Measurements from ENCODE around the gene KLHL21. TPM values are rescaled to one million over a fixed set of nuclear protein-coding genes. Genes with fewer than 3 reads are reported as not detected.

KLHL21 gene
- total RNA-seq, 2 donors from 2014 or later: 9.4 TPM

DNA sequence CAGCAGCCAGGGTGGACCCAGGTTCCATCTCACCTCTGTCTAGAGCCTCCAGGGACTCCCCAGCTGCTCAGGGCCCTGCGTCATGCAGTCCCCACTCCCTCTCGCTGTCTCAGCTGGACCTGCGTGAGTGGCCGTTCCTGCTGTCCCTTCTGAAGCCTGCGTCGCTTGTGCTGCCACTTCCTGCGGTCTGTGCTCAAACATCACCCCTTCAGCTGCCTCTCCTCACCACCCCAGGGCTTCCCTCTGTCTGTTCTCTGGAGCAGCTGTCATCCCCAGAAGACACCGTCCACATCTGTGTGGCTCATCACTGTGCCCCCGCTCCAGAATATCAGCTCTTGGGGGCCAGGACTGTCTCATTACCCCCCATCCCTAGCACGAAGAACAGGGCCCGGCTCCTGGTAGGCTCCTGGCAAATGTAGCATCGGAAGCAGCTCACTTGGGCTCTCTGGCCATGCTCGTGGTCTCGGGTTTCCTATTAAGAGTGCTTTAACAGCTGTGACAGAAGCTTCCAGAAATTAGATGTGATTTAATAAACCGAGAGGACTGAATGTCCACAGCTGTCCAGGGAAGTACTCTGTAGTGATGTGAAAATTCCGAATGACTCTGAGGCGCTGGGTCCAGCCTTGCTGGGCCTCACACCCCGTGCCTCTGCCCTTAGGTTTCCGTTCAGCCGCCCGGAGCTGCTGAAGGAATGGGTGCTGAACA lies 25.3 kb upstream of the KLHL21 start:
- H3K36me3 ChIP-seq: no peaks in the 10 kb centered on the region
- no peaks in the 10 kb centered on the region for H3K9me3 ChIP-seq
- peaks cover 11% of the 10 kb centered on the region for H3K4me1 ChIP-seq
- TF ChIP-seq, protein P1, sequence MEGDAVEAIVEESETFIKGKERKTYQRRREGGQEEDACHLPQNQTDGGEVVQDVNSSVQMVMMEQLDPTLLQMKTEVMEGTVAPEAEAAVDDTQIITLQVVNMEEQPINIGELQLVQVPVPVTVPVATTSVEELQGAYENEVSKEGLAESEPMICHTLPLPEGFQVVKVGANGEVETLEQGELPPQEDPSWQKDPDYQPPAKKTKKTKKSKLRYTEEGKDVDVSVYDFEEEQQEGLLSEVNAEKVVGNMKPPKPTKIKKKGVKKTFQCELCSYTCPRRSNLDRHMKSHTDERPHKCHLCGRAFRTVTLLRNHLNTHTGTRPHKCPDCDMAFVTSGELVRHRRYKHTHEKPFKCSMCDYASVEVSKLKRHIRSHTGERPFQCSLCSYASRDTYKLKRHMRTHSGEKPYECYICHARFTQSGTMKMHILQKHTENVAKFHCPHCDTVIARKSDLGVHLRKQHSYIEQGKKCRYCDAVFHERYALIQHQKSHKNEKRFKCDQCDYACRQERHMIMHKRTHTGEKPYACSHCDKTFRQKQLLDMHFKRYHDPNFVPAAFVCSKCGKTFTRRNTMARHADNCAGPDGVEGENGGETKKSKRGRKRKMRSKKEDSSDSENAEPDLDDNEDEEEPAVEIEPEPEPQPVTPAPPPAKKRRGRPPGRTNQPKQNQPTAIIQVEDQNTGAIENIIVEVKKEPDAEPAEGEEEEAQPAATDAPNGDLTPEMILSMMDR (IDR thresholded peaks at IDR 0.05): no peak
- no peak overlapping the region for H3K4me3 ChIP-seq
- intact Hi-C loops (cut with DNase I): no loop called here
- no peak for DNase-seq
- no peak overlapping the region for H3K9ac ChIP-seq (ENCODE audit: low read depth in 2 of 2, low read length in 2 of 2)
- no peaks in the 10 kb centered on the region for H3K27me3 ChIP-seq
- no peak overlapping the region for H3K27ac ChIP-seq

DNA sequence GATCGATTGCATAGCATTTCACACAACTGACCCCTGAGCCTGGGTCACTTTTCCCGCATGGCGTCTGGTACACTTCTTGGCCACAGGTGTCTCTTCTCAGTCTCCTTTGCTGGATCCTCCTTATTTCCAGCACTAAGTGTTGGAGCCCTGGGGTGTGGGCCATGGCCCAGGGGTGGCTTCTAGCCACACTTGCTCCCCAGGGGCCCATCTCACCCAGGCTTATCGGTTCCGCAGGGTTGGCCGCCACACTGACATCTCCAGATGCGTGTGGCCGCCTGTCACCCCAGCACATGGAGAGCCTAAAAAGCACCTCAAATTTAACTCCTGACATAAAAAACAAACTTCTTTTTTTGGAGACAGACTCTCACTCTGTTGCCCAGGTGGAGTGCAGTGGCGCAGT lies 24.4 kb upstream of the KLHL21 start:
- Histone ChIP-seq H3K4me1 (peaks cover 11% of the 10 kb centered on the region), H3K27me3 (no peaks in the 10 kb centered on the region), H3K36me3 (no peaks in the 10 kb centered on the region), H3K9ac (ENCODE audit: low read depth in 2 of 2, low read length in 2 of 2) (no peak overlapping the region), H3K27ac (no peak overlapping the region), H3K9me3 (no peaks in the 10 kb centered on the region), H3K4me3 (no peak overlapping the region)
- DNase-seq: no peak
- intact Hi-C loops (cut with DNase I): no loop called here
- TF ChIP-seq, protein P1 (IDR thresholded peaks at IDR 0.05): no peak

DNA sequence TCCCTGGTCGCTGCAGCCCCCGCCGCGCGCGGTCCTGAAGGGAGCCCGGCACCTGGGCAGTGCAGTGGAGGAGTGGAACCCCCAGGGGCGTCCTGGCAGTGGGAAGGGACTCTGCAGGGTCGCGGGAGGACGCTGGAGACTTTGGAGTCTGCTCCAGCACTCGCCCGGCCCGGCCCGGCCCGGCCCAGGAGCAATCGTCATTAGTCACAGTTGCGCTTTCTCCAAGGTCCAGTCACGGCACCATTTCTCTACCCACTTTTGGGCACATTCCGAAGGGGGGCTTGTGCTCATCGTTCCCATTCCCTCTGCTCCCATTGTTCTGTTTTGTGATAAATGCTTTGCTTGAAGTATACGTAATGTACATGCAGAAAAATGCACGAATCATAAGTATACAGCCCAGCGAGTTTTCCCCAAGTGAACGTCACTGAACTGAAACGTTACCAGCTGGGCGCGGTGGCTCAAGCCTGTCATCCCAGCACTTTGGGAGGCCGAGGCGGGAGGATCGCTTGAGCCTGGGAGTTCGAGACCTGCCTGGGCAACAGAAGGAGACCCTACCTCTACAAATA lies 23.0 kb upstream of the KLHL21 start:
- peak; percentile 44 for DNase-seq
- peaks cover 11% of the 10 kb centered on the region for H3K4me1 ChIP-seq
- intact Hi-C loops (cut with DNase I): no loop called here

DNA sequence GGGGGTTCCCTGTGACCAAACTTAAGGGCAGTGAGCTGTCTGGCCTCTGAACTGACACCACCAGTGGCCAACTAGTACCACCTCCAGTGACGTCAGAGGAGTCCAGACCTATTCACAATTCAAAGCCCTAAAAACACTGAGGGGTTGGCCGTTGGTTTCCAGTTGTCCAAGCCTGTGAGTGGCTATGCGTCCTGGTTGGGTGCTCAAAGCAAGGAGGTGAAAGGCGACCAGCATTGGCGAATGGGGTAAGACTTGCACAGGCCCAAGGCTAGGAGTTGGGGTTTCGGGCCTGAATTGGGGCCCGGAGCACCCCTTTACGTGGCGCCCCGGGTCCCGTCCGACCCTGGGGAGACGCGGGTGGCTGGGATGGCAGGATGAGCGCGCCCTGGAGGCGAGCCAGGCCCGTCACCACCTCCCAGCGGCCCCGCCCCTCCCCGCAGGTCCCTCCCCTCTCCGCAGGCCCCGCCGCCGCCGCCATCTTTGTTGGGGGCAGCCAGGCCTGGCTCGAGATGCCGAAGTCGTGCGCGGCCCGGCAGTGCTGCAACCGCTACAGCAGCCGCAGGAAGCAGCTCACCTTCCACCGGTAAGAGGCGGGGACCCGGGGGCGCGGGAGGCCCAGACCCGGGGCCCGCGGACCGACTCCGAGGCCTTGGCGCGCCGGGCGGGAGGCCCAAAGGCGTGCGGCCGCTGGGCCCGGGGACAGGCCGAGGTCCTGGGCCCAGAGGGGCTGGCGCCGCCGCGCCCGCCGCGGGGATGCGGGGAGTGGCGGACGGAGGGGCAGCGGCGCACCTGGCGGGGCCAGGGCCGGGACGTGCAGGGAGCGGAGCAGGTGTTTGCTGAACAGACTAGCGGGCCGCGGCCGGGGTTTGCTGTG lies 22.3 kb upstream of the KLHL21 start, which contains the start of gene THAP3:
THAP3 (plus strand) TSS at position 159 of the 874 bp plus-strand sequence; CDS start at position 510, 351 bp downstream.
- Histone ChIP-seq H3K27me3 (no peaks in the 10 kb centered on the region), H3K4me1 (peaks cover 11% of the 10 kb centered on the region), H3K4me3 (peak within 1 kb of the TSS; percentile 83), H3K9me3 (no peaks in the 10 kb centered on the region), H3K36me3 (no peaks in the 10 kb centered on the region), H3K9ac (ENCODE audit: low read depth in 2 of 2, low read length in 2 of 2) (peak within 1 kb of the TSS; percentile 81 to 84), H3K27ac (peak within 1 kb of the TSS; percentile 72)
- TF ChIP-seq, protein P1 (IDR thresholded peaks at IDR 0.05): no peak
- DNase-seq: peak; percentile 92
- intact Hi-C loops (cut with DNase I): no loop called here

More for the DNA sequence above, 23.0 kb upstream of the KLHL21 start:
- peak overlapping the region; percentile 81 to 84 for H3K9ac ChIP-seq (ENCODE audit: low read depth in 2 of 2, low read length in 2 of 2)
- H3K9me3 ChIP-seq: no peaks in the 10 kb centered on the region
- H3K36me3 ChIP-seq: no peaks in the 10 kb centered on the region
- H3K27ac ChIP-seq: peak overlapping the region; percentile 72
- H3K27me3 ChIP-seq: no peaks in the 10 kb centered on the region
- H3K4me3 ChIP-seq: peak overlapping the region; percentile 83
- TF ChIP-seq, protein P1 (IDR thresholded peaks at IDR 0.05): no peak

DNA sequence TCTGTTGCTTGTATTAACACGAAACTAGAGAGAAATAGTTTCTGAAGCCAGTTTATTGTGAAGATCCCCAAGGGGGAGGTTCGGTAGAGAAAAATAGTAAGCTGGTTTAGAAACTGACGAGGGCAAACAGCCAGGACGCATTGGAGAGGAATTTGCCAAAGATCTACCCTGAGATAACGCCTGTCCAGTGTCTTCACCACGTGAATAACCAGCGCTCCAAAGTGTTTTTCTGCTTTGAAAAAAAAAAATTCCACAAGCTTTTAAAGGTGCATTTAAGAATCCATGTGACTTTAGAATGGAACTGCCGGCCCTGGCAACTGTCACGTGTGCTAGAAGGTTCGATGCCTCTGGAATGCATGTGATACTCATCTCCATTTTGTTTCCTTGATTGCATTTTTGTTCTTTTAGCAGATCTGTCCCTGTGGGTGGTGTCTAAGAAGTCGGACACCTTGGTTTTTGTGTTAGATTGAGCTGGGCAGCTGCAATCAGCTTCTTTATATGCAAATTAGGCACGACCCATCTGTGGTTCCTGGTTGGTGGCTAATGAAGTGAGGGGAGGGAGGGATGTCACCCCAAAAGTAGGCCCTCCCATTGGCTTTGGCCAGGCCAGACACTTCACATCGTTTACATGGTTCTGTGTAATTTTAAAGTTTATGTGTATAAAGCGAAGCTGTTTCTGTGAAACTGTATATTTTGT lies 20.7 kb upstream of the KLHL21 start:
- TF ChIP-seq, protein P1 (IDR thresholded peaks at IDR 0.05): no peak
- H3K4me1 ChIP-seq: peaks cover 11% of the 10 kb centered on the region
- no peaks in the 10 kb centered on the region for H3K9me3 ChIP-seq
- intact Hi-C loops (cut with DNase I): no loop called here
- no peak for DNase-seq
- H3K36me3 ChIP-seq: no peaks in the 10 kb centered on the region
- no peak overlapping the region for H3K9ac ChIP-seq (ENCODE audit: low read depth in 2 of 2, low read length in 2 of 2)
- H3K4me3 ChIP-seq: no peak overlapping the region
- no peaks in the 10 kb centered on the region for H3K27me3 ChIP-seq
- no peak overlapping the region for H3K27ac ChIP-seq
